SK-N-SH (cell line): ENCODE results near the gene ZNF587. TPM values are rescaled to one million over a fixed set of nuclear protein-coding genes. Genes with fewer than 3 reads are reported as not detected.
A peak's percentile ranks its signal among the peaks of the same experiment; 100 is the strongest.
"Not testable (repeated sequence)": the region's sequence is repeated elsewhere in the genome, so short reads cannot be mapped to it uniquely, and the experiment has no call there.

Experiments used
- CTCF ChIA-PET: fragments of 300-600, 350-600 bp; formaldehyde crosslinking; extraction: SDS; loops from one replicate; lab custom pipeline; 2021; lab: Yijun Ruan, JAX
- POLR2A ChIA-PET: fragments of 350-600 bp; sonication (Branson Sonifier 250); formaldehyde crosslinking; extraction: SDS; loops from one replicate; lab custom pipeline; 2020; ENCODE audit warnings: antibody characterized with exemption, inconsistent platforms; lab: Yijun Ruan, JAX
- DNase-seq: peaks from one replicate; pipeline ENCODE4 v3.0.0; 2012
- H2AFZ ChIP-seq: fragments of 200-600 bp; sonication (generic); 2 replicates; pipeline ENCODE4 v1.8.1; 2016; ENCODE audit warnings: antibody characterized with exemption, mild to moderate bottlenecking, low read depth
- H3F3A ChIP-seq: fragments of 200-600 bp; sonication (generic); replicated peaks from 2 replicates; pipeline ENCODE3; 2016; ENCODE audit warnings: antibody characterized with exemption, mild to moderate bottlenecking; ENCODE audit not compliant: insufficient read depth
- H3K27ac ChIP-seq, 2 experiments: fragments of 200-500 bp in 1 of 2; fragments of 200-600 bp in 1 of 2; sonication (Bioruptor generic) in 1 of 2; sonication (generic), shearing (Covaris generic) in 1 of 2; 2 replicates each; pipeline versions ENCODE4 v1.5.1 to v1.6.1; 2014 to 2016; ENCODE audit warnings: low read depth in 2 of 2, inconsistent platforms in 1 of 2, low read length in 1 of 2, mild to moderate bottlenecking in 1 of 2, mixed read lengths in 1 of 2
- H3K27me3 ChIP-seq: fragments of 200-600 bp; sonication (generic), shearing (Covaris generic); 2 replicates; pipeline ENCODE4 v1.6.1; 2016; ENCODE audit warnings: mixed run types; ENCODE audit not compliant: insufficient read depth
- H3K36me3 ChIP-seq, 2 experiments: fragments of 200-500 bp in 1 of 2; fragments of 200-600 bp in 1 of 2; sonication (Bioruptor generic) in 1 of 2; sonication (generic) in 1 of 2; replicated peaks in 1 of 2; 2 replicates each; pipeline versions ENCODE3 to v1.5.1; 2014 to 2016; ENCODE audit warnings: low read length in 1 of 2, mild to moderate bottlenecking in 1 of 2; ENCODE audit not compliant: insufficient read depth in 2 of 2, control insufficient read depth in 1 of 2
- H3K4me1 ChIP-seq, 2 experiments: fragments of 200-500 bp in 1 of 2; fragments of 200-600 bp in 1 of 2; sonication (Bioruptor generic) in 1 of 2; sonication (generic), shearing (Covaris generic) in 1 of 2; 2 replicates each; pipeline versions ENCODE4 v1.5.1 to v1.6.1; 2014 to 2016; ENCODE audit warnings: low read depth in 1 of 2, low read length in 1 of 2, mixed run types in 1 of 2; ENCODE audit not compliant: insufficient read depth in 2 of 2, control insufficient read depth in 1 of 2
- H3K4me2 ChIP-seq: fragments of 200-600 bp; sonication (generic), shearing (Covaris generic); 2 replicates; pipeline ENCODE4 v1.6.1; 2017; ENCODE audit warnings: mixed run types
- H3K4me3 ChIP-seq, 2 experiments: fragments of 200-500 bp in 1 of 2; fragments of 200-600 bp in 1 of 2; sonication (Bioruptor generic) in 1 of 2; sonication (generic), shearing (Covaris generic) in 1 of 2; 2 replicates each; pipeline versions ENCODE4 v1.5.1 to v1.8.1; 2014 to 2016; ENCODE audit warnings: low read depth in 2 of 2, inconsistent platforms in 1 of 2, low read length in 1 of 2, mild to moderate bottlenecking in 1 of 2, mixed read lengths in 1 of 2, moderate library complexity in 1 of 2
- H3K79me2 ChIP-seq: fragments of 200-600 bp; sonication (generic); 2 replicates; pipeline ENCODE4 v1.8.1; 2017; ENCODE audit warnings: mild to moderate bottlenecking; ENCODE audit not compliant: insufficient read depth
- H3K9ac ChIP-seq: fragments of 200-600 bp; sonication (generic); 2 replicates; pipeline ENCODE4 v1.6.1; 2017; ENCODE audit warnings: mixed run types
- H3K9me2 ChIP-seq: fragments of 200-600 bp; sonication (generic); 2 replicates; pipeline ENCODE4 v1.6.1; 2017; ENCODE audit warnings: mixed run types
- H3K9me3 ChIP-seq: fragments of 200-600 bp; sonication (generic); 2 replicates; pipeline ENCODE4 v1.6.1; 2017; ENCODE audit warnings: mixed run types, mild to moderate bottlenecking, moderate library complexity
- H4K20me1 ChIP-seq: fragments of 200-600 bp; sonication (generic); 2 replicates; pipeline ENCODE4 v1.6.1; 2017; ENCODE audit warnings: mild to moderate bottlenecking, mixed run types; ENCODE audit not compliant: insufficient read depth
- IRF3 ChIP-seq: fragments of 150-350 bp; IDR thresholded peaks from 2 replicates; pipeline ENCODE4 v1.6.1; 2016; ENCODE audit warnings: mild to moderate bottlenecking, low read depth, low read length
- MAX ChIP-seq: IDR thresholded peaks from 2 replicates; pipeline ENCODE4 v1.4.0; 2012; ENCODE audit warnings: low read depth
- NRF1 ChIP-seq: IDR thresholded peaks from 2 replicates; pipeline ENCODE4 v1.6.1; 2012; ENCODE audit warnings: low read depth, mild to moderate bottlenecking, low read length
- PBX3 ChIP-seq: IDR thresholded peaks from 2 replicates; pipeline ENCODE4; 2012
- POLR2AphosphoS5 ChIP-seq: IDR thresholded peaks from 2 replicates; pipeline ENCODE4 v1.6.1; 2012; ENCODE audit warnings: low read depth, low read length
- REST ChIP-seq: IDR thresholded peaks from 2 replicates; pipeline ENCODE4 v1.6.1; 2012; ENCODE audit warnings: mild to moderate bottlenecking, low read depth, low read length, moderate library complexity
- RFX5 ChIP-seq: IDR thresholded peaks from 2 replicates; pipeline ENCODE4 v1.6.1; 2012; ENCODE audit warnings: mild to moderate bottlenecking, improper control_type of control experiment, low read length
- USF2 ChIP-seq: fragments of 150-350 bp; IDR thresholded peaks from 2 replicates; pipeline ENCODE4 v1.6.1; 2017; ENCODE audit warnings: antibody characterized with exemption, low read length, low read depth, borderline replicate concordance
- WGBS: methylation state at CpG from one replicate; pipeline ENCODE4 v1.1.6; 2017; ENCODE audit warnings: low lambda C conversion rate; 5-methylcytosine and 5-hydroxymethylcytosine counted together
- polyA plus RNA-seq, 3 experiments: library from polyadenylated mRNA; depleted of rRNA; stranded (reverse); fragments of >200 nt; gene quantifications; 2 replicates each; pipeline ENCODE4 v1.2.3, GENCODE V29; 2012

ZNF587 gene
- polyA plus RNA-seq, 1 of the 3 experiments (the other 2 are of a cell fraction): 7.4 TPM

GRCh38 chr19:57803594-57804325 lies 45.9 kb upstream of the ZNF587 start:
- CTCF ChIA-PET: no interaction called here
- Histone ChIP-seq H3F3A (peaks cover 12% of the 10 kb centered on the region), H3K79me2 (peaks cover 6% of the 10 kb centered on the region; the same call in 1 of the 2 replicates), H3K27me3 (no peaks in the 10 kb centered on the region), H3K36me3 (peaks cover 12% of the 10 kb centered on the region in 2 experiments), H4K20me1 (no peaks in the 10 kb centered on the region), H3K4me1 (no peaks in the 10 kb centered on the region; a peak in 1 of 4 replicates), H3K4me3 (peak overlapping the region; percentile 55 to 67), H3K9me3 (no peaks in the 10 kb centered on the region), H2AFZ (peak overlapping the region; percentile 95), H3K9ac (peak overlapping the region; percentile 72)
- POLR2A ChIA-PET: interaction anchor here (1.5 kb wide), 1 partner anchor 11 kb away, joined by 5 read pairs; the partner anchor contains the start of gene ZNF552
- whole genome bisulfite sequencing: 32% methylated on average over 19 of the region's 19 CpGs
- peak; percentile 68 for DNase-seq
- peak; percentile 27; the same call in 1 of the 2 replicates for TF ChIP-seq POLR2AphosphoS5
- TF ChIP-seq IRF3: no peak
- 0 out of 2 replicates have a peak, but pooled peaks have one; percentile 6 for TF ChIP-seq MAX
- TF ChIP-seq, all 33 proteins: peak for 2
- no peaks in the 10 kb centered on the region for H3K9me2 ChIP-seq
- H3K4me2 ChIP-seq: peak overlapping the region; percentile 76
- peak overlapping the region; percentile 43 to 66 for H3K27ac ChIP-seq

GRCh38 chr19:57807541-57807940 lies 42.1 kb upstream of the ZNF587 start:
- 88% methylated on average over 2 of the region's 2 CpGs for WGBS
- ChIA-PET POLR2A (no interaction called here), CTCF (no interaction called here)
- Histone ChIP-seq H4K20me1 (no peaks in the 10 kb centered on the region), H2AFZ (no peak overlapping the region), H3K9me3 (no peaks in the 10 kb centered on the region), H3K4me3 (no peak overlapping the region), H3K9ac (no peak overlapping the region), H3K36me3 (peaks cover 16 to 17% of the 10 kb centered on the region in 2 experiments), H3K9me2 (no peaks in the 10 kb centered on the region), H3K4me2 (no peak overlapping the region), H3K27me3 (no peaks in the 10 kb centered on the region), H3K27ac (no peak overlapping the region), H3F3A (peaks cover 9% of the 10 kb centered on the region), H3K79me2 (peaks cover 11% of the 10 kb centered on the region; the same call in 1 of the 2 replicates), H3K4me1 (no peaks in the 10 kb centered on the region; a peak in 1 of 4 replicates)
- no peak for DNase-seq
- TF ChIP-seq POLR2AphosphoS5 (no peak), USF2 (no peak), RFX5 (no peak), PBX3 (no peak), NRF1 (no peak), REST (no peak)

GRCh38 chr19:57810410-57811295 lies 39.0 kb upstream of the ZNF587 start:
- H3K9ac ChIP-seq, H4K20me1 ChIP-seq, H3K4me1 ChIP-seq, H2AFZ ChIP-seq, CTCF ChIA-PET, H3K9me3 ChIP-seq, H3K27ac ChIP-seq, DNase-seq, H3K4me3 ChIP-seq, H3F3A ChIP-seq, H3K4me2 ChIP-seq, H3K27me3 ChIP-seq, H3K9me2 ChIP-seq, POLR2A ChIA-PET: not testable (repeated sequence)
- peaks cover 16 to 17% of the 10 kb centered on the region in 2 experiments for H3K36me3 ChIP-seq
- WGBS: 94% methylated on average over 17 of the region's 17 CpGs
- peaks cover 25% of the 10 kb centered on the region; the same call in 1 of the 2 replicates for H3K79me2 ChIP-seq
